ENCODE results near the gene AMMECR1. TPM values are rescaled to one million over a fixed set of nuclear protein-coding genes. Genes with fewer than 3 reads are reported as not detected.

AMMECR1 gene
- total RNA-seq, 1 experiment from 2014 or later, result 23.0 TPM

DNA sequence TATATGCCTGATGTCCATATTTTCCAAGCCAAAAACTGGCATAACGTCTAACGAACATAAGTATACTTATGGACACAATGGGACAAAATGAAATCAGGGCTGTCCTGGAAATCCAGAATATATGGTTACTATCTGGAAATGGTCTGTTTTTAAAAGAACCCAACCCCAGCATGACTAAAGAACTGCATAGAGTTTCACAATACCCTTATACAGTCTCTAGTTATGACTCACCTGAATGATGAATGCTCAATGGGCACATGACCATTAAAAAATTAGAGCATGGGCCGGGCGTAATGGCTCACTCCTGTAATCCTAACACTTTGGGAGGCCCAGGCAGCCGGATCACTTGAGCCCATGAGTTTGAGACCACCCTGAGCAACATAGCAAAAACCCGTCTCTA is 31.8 kb downstream of the AMMECR1 start:
- no peaks in the 10 kb centered on the region for H3K4me1 Mint-ChIP-seq (ENCODE audit: low read depth, unreplicated experiment)

DNA sequence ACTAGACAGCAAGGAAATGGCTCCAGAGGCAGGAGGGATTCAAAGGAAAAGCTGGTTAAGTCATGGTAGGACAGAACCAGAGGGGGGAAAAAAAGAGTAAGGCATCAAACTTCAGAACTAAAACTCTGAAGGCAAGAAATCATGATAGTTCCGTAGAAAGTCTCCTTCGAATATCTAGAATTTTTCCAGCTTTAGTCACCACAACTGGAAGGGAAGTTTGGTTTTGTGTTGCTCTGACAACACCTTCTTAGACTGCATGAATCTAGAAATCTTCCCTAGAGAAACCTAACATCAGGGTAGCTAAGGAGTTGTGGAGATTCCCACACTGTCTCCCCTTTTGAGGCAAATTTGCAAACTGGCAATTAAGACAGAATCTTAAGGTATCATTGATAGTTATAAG is 33.7 kb downstream of the AMMECR1 start:
- no peak overlapping the region for H3K4me3 Mint-ChIP-seq (ENCODE audit: unreplicated experiment)
- DNase-seq, result no peak
- POLR2A ChIA-PET, result no interaction called here
- Histone ChIP-seq H3K4me1 (no peaks in the 10 kb centered on the region), H3K4me3 (ENCODE audit: low read depth, low read length) (no peak overlapping the region), H3K27me3 (replicated peaks; ENCODE audit: control insufficient read depth, insufficient read depth, low read length) (no peaks in the 10 kb centered on the region), H3K36me3 (ENCODE audit: control insufficient read depth, insufficient read depth, low read length) (no peaks in the 10 kb centered on the region), H3K9me3 (no peaks in the 10 kb centered on the region)
- no peaks in the 10 kb centered on the region for H3K27me3 Mint-ChIP-seq (ENCODE audit: insufficient read depth, unreplicated experiment)
- no peak overlapping the region for H3K27ac Mint-ChIP-seq (ENCODE audit: unreplicated experiment)
- H3K36me3 Mint-ChIP-seq (ENCODE audit: insufficient read depth, unreplicated experiment), result no peaks in the 10 kb centered on the region
- CTCF ChIA-PET, result no interaction called here
- no peaks in the 10 kb centered on the region for H3K4me1 Mint-ChIP-seq (ENCODE audit: low read depth, unreplicated experiment)
- intact Hi-C loops (cut with micrococcal nuclease; ENCODE audit: unreplicated experiment), result no loop called here
- TF ChIP-seq, protein P1, sequence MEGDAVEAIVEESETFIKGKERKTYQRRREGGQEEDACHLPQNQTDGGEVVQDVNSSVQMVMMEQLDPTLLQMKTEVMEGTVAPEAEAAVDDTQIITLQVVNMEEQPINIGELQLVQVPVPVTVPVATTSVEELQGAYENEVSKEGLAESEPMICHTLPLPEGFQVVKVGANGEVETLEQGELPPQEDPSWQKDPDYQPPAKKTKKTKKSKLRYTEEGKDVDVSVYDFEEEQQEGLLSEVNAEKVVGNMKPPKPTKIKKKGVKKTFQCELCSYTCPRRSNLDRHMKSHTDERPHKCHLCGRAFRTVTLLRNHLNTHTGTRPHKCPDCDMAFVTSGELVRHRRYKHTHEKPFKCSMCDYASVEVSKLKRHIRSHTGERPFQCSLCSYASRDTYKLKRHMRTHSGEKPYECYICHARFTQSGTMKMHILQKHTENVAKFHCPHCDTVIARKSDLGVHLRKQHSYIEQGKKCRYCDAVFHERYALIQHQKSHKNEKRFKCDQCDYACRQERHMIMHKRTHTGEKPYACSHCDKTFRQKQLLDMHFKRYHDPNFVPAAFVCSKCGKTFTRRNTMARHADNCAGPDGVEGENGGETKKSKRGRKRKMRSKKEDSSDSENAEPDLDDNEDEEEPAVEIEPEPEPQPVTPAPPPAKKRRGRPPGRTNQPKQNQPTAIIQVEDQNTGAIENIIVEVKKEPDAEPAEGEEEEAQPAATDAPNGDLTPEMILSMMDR (IDR thresholded peaks at IDR 0.05; ENCODE audit: insufficient read depth in 1 of 2, low read depth in 1 of 2, low read length in 1 of 2, severe bottlenecking in 1 of 2, unreplicated experiment in 1 of 2), result no peak
- no TSS peak for BruUV-seq (replicated peaks)
- H3K9me3 Mint-ChIP-seq (ENCODE audit: unreplicated experiment), result no peaks in the 10 kb centered on the region

More for the DNA sequence above, 31.8 kb downstream of the AMMECR1 start:
- H3K9me3 Mint-ChIP-seq (ENCODE audit: unreplicated experiment), result no peaks in the 10 kb centered on the region
- no peak overlapping the region for H3K4me3 Mint-ChIP-seq (ENCODE audit: unreplicated experiment)
- no peaks in the 10 kb centered on the region for H3K27me3 ChIP-seq (replicated peaks; ENCODE audit: control insufficient read depth, insufficient read depth, low read length)
- no peaks in the 10 kb centered on the region for H3K9me3 ChIP-seq
- TF ChIP-seq, protein P1 (IDR thresholded peaks at IDR 0.05; ENCODE audit: insufficient read depth in 1 of 2, low read depth in 1 of 2, low read length in 1 of 2, severe bottlenecking in 1 of 2, unreplicated experiment in 1 of 2), result no peak
- no peak for DNase-seq
- intact Hi-C loops (cut with micrococcal nuclease; ENCODE audit: unreplicated experiment), result no loop called here
- H3K36me3 Mint-ChIP-seq (ENCODE audit: insufficient read depth, unreplicated experiment), result no peaks in the 10 kb centered on the region
- BruUV-seq (replicated peaks), result no TSS peak
- no peak overlapping the region for H3K27ac Mint-ChIP-seq (ENCODE audit: unreplicated experiment)
- no peaks in the 10 kb centered on the region for H3K4me1 ChIP-seq
- no peak overlapping the region for H3K4me3 ChIP-seq (ENCODE audit: low read depth, low read length)
- CTCF ChIA-PET, result no interaction called here
- POLR2A ChIA-PET, result no interaction called here
- H3K27me3 Mint-ChIP-seq (ENCODE audit: insufficient read depth, unreplicated experiment), result no peaks in the 10 kb centered on the region
- H3K36me3 ChIP-seq (ENCODE audit: control insufficient read depth, insufficient read depth, low read length), result no peaks in the 10 kb centered on the region

DNA sequence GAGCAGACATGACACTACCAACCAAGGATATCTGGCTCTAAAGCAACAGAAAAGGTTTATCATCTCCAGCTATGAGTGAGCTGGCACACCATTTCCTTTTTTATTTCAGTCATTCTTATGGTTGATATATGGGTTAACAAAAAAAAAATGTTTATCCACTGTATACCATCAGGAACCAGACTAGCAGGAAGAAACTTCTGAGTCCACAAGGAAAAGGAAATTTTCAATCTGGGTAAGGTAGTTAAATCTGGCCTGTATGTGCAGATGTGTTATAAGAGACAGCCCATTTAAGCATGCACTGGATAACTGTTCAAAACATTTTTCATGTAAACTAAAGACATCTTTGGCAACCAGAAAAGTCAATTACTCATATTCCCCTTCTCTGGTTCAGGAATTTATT is 35.0 kb downstream of the AMMECR1 start:
- H3K4me3 ChIP-seq (ENCODE audit: low read depth, low read length), result no peak overlapping the region
- no peak overlapping the region for H3K27ac Mint-ChIP-seq (ENCODE audit: unreplicated experiment)
- ChIA-PET POLR2A (no interaction called here), CTCF (no interaction called here)
- no peaks in the 10 kb centered on the region for H3K36me3 ChIP-seq (ENCODE audit: control insufficient read depth, insufficient read depth, low read length)
- H3K4me1 ChIP-seq, result no peaks in the 10 kb centered on the region
- H3K4me3 Mint-ChIP-seq (ENCODE audit: unreplicated experiment), result no peak overlapping the region
- intact Hi-C loops (cut with micrococcal nuclease; ENCODE audit: unreplicated experiment), result no loop called here
- H3K27me3 Mint-ChIP-seq (ENCODE audit: insufficient read depth, unreplicated experiment), result no peaks in the 10 kb centered on the region
- no peaks in the 10 kb centered on the region for H3K36me3 Mint-ChIP-seq (ENCODE audit: insufficient read depth, unreplicated experiment)
- no peaks in the 10 kb centered on the region for H3K9me3 ChIP-seq
- H3K9me3 Mint-ChIP-seq (ENCODE audit: unreplicated experiment), result no peaks in the 10 kb centered on the region
- no peaks in the 10 kb centered on the region for H3K4me1 Mint-ChIP-seq (ENCODE audit: low read depth, unreplicated experiment)
- H3K27me3 ChIP-seq (replicated peaks; ENCODE audit: control insufficient read depth, insufficient read depth, low read length), result no peaks in the 10 kb centered on the region
- TF ChIP-seq, protein P1 (IDR thresholded peaks at IDR 0.05; ENCODE audit: insufficient read depth in 1 of 2, low read depth in 1 of 2, low read length in 1 of 2, severe bottlenecking in 1 of 2, unreplicated experiment in 1 of 2), result no peak
- BruUV-seq (replicated peaks), result no TSS peak
- no peak for DNase-seq
